ENCODE data around the gene SF3B5.

SF3B5 gene

DNA sequence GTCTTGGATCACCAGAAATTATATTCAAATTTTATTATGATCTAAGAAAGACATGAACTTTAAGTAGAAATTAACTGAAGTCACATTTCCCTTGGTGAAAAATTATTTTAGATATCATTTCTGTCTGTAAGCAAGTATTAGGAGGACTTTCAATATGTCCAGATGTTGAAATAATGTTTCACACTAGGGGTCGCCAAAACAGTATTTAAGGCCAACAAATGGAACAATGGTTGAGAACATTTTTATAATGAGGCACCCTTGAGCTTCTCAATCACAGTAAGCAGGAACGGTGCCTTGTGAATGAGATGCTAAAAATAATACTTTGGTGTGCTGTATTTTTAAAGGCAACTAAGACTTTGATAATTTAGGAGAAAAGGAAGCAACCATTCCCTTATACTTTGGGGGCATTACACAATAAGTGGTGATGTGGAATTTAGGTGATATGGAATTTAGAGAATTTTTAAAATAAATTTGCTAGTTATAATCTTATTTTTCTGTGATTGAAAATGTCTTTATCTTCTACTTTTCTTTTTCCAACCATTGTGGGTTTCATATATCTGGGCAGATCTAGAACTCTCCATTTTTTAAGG, 9.6 kb upstream of the SF3B5 start:
- Histone ChIP-seq H3K36me3 (ENCODE audit: insufficient read depth, low read length) (no peaks in the 10 kb centered on the region), H3K4me3 (ENCODE audit: low read length) (no peak overlapping the region), H3K9ac (ENCODE audit: low read depth, low read length) (no peak overlapping the region), H3K9me3 (ENCODE audit: insufficient read depth, low read depth, low read length) (no peaks in the 10 kb centered on the region), H3K4me1 (ENCODE audit: insufficient read depth, low read length) (no peaks in the 10 kb centered on the region), H3K27me3 (ENCODE audit: insufficient read depth, low read length) (no peaks in the 10 kb centered on the region), H3K27ac (ENCODE audit: low read depth, low read length) (no peak overlapping the region)
- WGBS = 17% methylated on average over 2 of the region's 2 CpGs

- Histone ChIP-seq H3K4me1 (ENCODE audit: insufficient read depth, low read length) (no peaks in the 10 kb centered on the region), H3K27me3 (ENCODE audit: insufficient read depth, low read length) (no peaks in the 10 kb centered on the region)
- WGBS = 85% methylated on average over 3 of the region's 4 CpGs
Measured at GRCh38 chr6:144104488-144104887, 9.1 kb upstream of the SF3B5 start.

GRCh38 chr6:144103026-144103563, 7.7 kb upstream of the SF3B5 start:
- Histone ChIP-seq H3K27me3 (ENCODE audit: insufficient read depth, low read length) (no peaks in the 10 kb centered on the region), H3K4me1 (ENCODE audit: insufficient read depth, low read length) (no peaks in the 10 kb centered on the region), H3K27ac (ENCODE audit: low read depth, low read length) (no peak overlapping the region), H3K4me3 (ENCODE audit: low read length) (no peak overlapping the region), H3K9me3 (ENCODE audit: insufficient read depth, low read depth, low read length) (no peaks in the 10 kb centered on the region), H3K36me3 (ENCODE audit: insufficient read depth, low read length) (no peaks in the 10 kb centered on the region), H3K9ac (ENCODE audit: low read depth, low read length) (no peak overlapping the region)
- 90% methylated on average over 3 of the region's 4 CpGs for WGBS

More at GRCh38 chr6:144104488-144104887, 9.1 kb upstream of the SF3B5 start:
- Histone ChIP-seq H3K9ac (ENCODE audit: low read depth, low read length) (no peak overlapping the region), H3K9me3 (ENCODE audit: insufficient read depth, low read depth, low read length) (no peaks in the 10 kb centered on the region), H3K27ac (ENCODE audit: low read depth, low read length) (no peak overlapping the region), H3K36me3 (ENCODE audit: insufficient read depth, low read length) (no peaks in the 10 kb centered on the region), H3K4me3 (ENCODE audit: low read length) (no peak overlapping the region)

GRCh38 chr6:144098993-144099392, 3.6 kb upstream of the SF3B5 start:
- 91% methylated on average over 3 of the region's 3 CpGs for WGBS
- no peaks in the 10 kb centered on the region for H3K9me3 ChIP-seq (ENCODE audit: insufficient read depth, low read depth, low read length)
- no peaks in the 10 kb centered on the region for H3K27me3 ChIP-seq (ENCODE audit: insufficient read depth, low read length)
- H3K27ac ChIP-seq (ENCODE audit: low read depth, low read length) = no peak overlapping the region
- no peak overlapping the region for H3K9ac ChIP-seq (ENCODE audit: low read depth, low read length)
- H3K4me1 ChIP-seq (ENCODE audit: insufficient read depth, low read length) = peaks cover 6% of the 10 kb centered on the region; the same call in 1 of the 2 replicates
- no peaks in the 10 kb centered on the region for H3K36me3 ChIP-seq (ENCODE audit: insufficient read depth, low read length)
- H3K4me3 ChIP-seq (ENCODE audit: low read length) = no peak overlapping the region

DNA sequence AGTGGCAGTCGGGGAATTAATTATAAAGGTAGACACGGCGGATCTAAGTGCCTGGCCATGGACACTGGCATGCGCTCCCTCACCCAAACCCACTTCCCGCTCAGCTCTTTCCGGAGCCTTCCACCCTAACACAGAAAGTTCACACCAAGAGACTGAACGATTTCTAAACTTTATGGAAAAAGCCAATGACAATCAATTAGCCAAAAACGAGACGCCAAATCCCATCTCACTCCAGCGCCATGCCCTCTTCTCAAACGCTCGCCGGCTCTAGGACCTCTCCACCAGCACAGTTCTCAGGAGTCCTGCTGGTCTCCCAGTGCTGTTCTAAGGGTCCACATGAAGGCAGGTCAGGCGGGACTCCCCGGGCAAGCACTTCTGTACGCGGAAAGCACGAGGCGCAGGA, 641 bp downstream of the SF3B5 start:
- 3% methylated on average over 19 of the region's 19 CpGs for WGBS
- Histone ChIP-seq H3K9ac (ENCODE audit: low read depth, low read length) (peak overlapping the region; percentile 79), H3K4me3 (ENCODE audit: low read length) (peak overlapping the region; percentile 77)

DNA sequence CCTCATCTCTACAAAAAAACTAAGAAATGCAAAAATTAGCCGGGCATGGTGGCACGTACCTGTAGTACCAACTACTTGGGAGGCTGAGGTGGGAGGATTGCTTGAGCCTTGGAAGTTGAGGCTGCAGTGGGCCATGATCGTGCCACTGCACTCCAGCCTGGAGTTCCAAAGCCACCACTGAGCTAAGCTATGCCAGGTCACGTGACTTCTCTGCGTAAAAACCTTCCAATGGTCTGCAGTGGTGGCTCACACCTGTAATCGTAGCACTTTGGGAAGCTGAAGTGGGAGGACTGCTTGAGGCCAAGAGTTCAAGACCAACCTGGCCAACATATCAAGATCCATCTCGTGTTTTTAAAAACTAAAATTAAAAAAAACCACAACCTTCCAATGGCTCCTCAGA, 1.7 kb downstream of the SF3B5 start:
- H3K27ac ChIP-seq (ENCODE audit: low read depth, low read length) = no peak overlapping the region
- 96% methylated on average over 7 of the region's 7 CpGs for WGBS
- no peak overlapping the region for H3K9ac ChIP-seq (ENCODE audit: low read depth, low read length)
- peaks cover 7% of the 10 kb centered on the region; the same call in 1 of the 2 replicates for H3K4me1 ChIP-seq (ENCODE audit: insufficient read depth, low read length)
- H3K36me3 ChIP-seq (ENCODE audit: insufficient read depth, low read length) = no peaks in the 10 kb centered on the region
- H3K9me3 ChIP-seq (ENCODE audit: insufficient read depth, low read depth, low read length) = no peaks in the 10 kb centered on the region
- H3K4me3 ChIP-seq (ENCODE audit: low read length) = peak overlapping the region; percentile 77; the same call in 1 of the 2 replicates
- H3K27me3 ChIP-seq (ENCODE audit: insufficient read depth, low read length) = no peaks in the 10 kb centered on the region

More for the DNA sequence above, 641 bp downstream of the SF3B5 start:
- H3K4me1 ChIP-seq (ENCODE audit: insufficient read depth, low read length) = peaks cover 7% of the 10 kb centered on the region; the same call in 1 of the 2 replicates
- no peaks in the 10 kb centered on the region for H3K9me3 ChIP-seq (ENCODE audit: insufficient read depth, low read depth, low read length)
- no peaks in the 10 kb centered on the region for H3K36me3 ChIP-seq (ENCODE audit: insufficient read depth, low read length)
- peak overlapping the region; percentile 76; the same call in 1 of the 2 replicates for H3K27ac ChIP-seq (ENCODE audit: low read depth, low read length)
- H3K27me3 ChIP-seq (ENCODE audit: insufficient read depth, low read length) = no peaks in the 10 kb centered on the region

DNA sequence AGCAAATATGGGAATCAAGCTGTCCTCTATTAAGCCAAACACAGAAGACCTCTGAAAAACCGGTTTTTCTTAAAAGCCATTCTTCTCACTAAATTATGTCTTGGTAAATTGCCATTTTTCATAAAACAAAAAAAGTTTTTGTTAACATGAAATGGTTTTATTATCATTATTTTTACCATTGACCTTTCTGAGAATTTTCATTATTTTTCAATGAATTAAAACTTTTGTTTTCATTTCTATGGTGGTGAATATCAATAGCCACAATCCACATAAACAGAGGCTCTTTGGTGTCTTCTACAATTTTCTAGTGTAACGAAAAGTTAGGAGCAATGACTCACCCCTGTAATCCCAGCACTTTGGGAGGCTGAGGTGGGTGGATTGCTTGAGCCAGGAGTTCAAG, 2.1 kb downstream of the SF3B5 start:
- no peaks in the 10 kb centered on the region for H3K36me3 ChIP-seq (ENCODE audit: insufficient read depth, low read length)
- no peak overlapping the region for H3K27ac ChIP-seq (ENCODE audit: low read depth, low read length)
- 82% methylated on average over 2 of the region's 2 CpGs for WGBS
- no peaks in the 10 kb centered on the region for H3K9me3 ChIP-seq (ENCODE audit: insufficient read depth, low read depth, low read length)
- 0 out of 2 replicates have a peak overlapping the region, but pooled peaks have one; percentile 77 for H3K4me3 ChIP-seq (ENCODE audit: low read length)
- peaks cover 7% of the 10 kb centered on the region; the same call in 1 of the 2 replicates for H3K4me1 ChIP-seq (ENCODE audit: insufficient read depth, low read length)
- H3K9ac ChIP-seq (ENCODE audit: low read depth, low read length) = no peak overlapping the region
- H3K27me3 ChIP-seq (ENCODE audit: insufficient read depth, low read length) = no peaks in the 10 kb centered on the region

GRCh38 chr6:144090384-144090783, 5.0 kb downstream of the SF3B5 start:
- H3K27me3 ChIP-seq (ENCODE audit: insufficient read depth, low read length) = no peaks in the 10 kb centered on the region
- WGBS = 95% methylated on average over 4 of the region's 4 CpGs
- no peak overlapping the region for H3K9ac ChIP-seq (ENCODE audit: low read depth, low read length)
- no peaks in the 10 kb centered on the region for H3K9me3 ChIP-seq (ENCODE audit: insufficient read depth, low read depth, low read length)
- H3K4me3 ChIP-seq (ENCODE audit: low read length) = no peak overlapping the region
- H3K4me1 ChIP-seq (ENCODE audit: insufficient read depth, low read length) = peaks cover 7% of the 10 kb centered on the region; the same call in 1 of the 2 replicates
- no peaks in the 10 kb centered on the region for H3K36me3 ChIP-seq (ENCODE audit: insufficient read depth, low read length)
- H3K27ac ChIP-seq (ENCODE audit: low read depth, low read length) = no peak overlapping the region

- no peaks in the 10 kb centered on the region for H3K4me1 ChIP-seq (ENCODE audit: insufficient read depth, low read length)
- H3K9me3 ChIP-seq (ENCODE audit: insufficient read depth, low read depth, low read length) = no peaks in the 10 kb centered on the region
- H3K27me3 ChIP-seq (ENCODE audit: insufficient read depth, low read length) = no peaks in the 10 kb centered on the region
- no peaks in the 10 kb centered on the region for H3K36me3 ChIP-seq (ENCODE audit: insufficient read depth, low read length)
- no peak overlapping the region for H3K27ac ChIP-seq (ENCODE audit: low read depth, low read length)
- 87% methylated on average over 13 of the region's 13 CpGs for WGBS
- H3K4me3 ChIP-seq (ENCODE audit: low read length) = no peak overlapping the region
- H3K9ac ChIP-seq (ENCODE audit: low read depth, low read length) = no peak overlapping the region
Measured at GRCh38 chr6:144087789-144088426, 7.5 kb downstream of the SF3B5 start.

DNA sequence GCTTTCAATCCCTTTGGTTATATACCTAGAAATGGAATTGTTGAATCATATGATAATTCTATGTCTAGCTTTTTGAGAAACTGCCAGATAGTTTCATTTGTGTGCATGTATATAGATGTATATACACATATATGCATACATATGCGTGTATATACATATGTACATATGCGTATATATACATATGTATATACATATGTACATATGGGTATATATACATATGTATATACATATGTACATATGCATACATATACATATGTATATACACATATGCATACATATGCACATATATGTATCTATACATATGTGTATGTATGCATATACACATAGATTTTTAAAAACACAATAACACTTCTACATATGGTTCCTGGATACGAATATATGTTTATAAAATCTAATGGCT, 8.4 kb downstream of the SF3B5 start:
- 100% methylated on average over 1 of the region's 3 CpGs for WGBS
- H3K9me3 ChIP-seq (ENCODE audit: insufficient read depth, low read depth, low read length) = no peaks in the 10 kb centered on the region
- H3K27me3 ChIP-seq (ENCODE audit: insufficient read depth, low read length) = no peaks in the 10 kb centered on the region

GRCh38 chr6:144083172-144083571, 12.2 kb downstream of the SF3B5 start:
- WGBS = 88% methylated on average over 1 of the region's 1 CpG
- no peak overlapping the region for H3K9ac ChIP-seq (ENCODE audit: low read depth, low read length)
- H3K27me3 ChIP-seq (ENCODE audit: insufficient read depth, low read length) = no peaks in the 10 kb centered on the region
- no peaks in the 10 kb centered on the region for H3K4me1 ChIP-seq (ENCODE audit: insufficient read depth, low read length)
- no peaks in the 10 kb centered on the region for H3K36me3 ChIP-seq (ENCODE audit: insufficient read depth, low read length)
- no peak overlapping the region for H3K27ac ChIP-seq (ENCODE audit: low read depth, low read length)
- no peak overlapping the region for H3K4me3 ChIP-seq (ENCODE audit: low read length)
- H3K9me3 ChIP-seq (ENCODE audit: insufficient read depth, low read depth, low read length) = no peaks in the 10 kb centered on the region

More for the DNA sequence above, 8.4 kb downstream of the SF3B5 start:
- no peaks in the 10 kb centered on the region for H3K4me1 ChIP-seq (ENCODE audit: insufficient read depth, low read length)
- H3K4me3 ChIP-seq (ENCODE audit: low read length) = no peak overlapping the region
- H3K27ac ChIP-seq (ENCODE audit: low read depth, low read length) = no peak overlapping the region
- no peaks in the 10 kb centered on the region for H3K36me3 ChIP-seq (ENCODE audit: insufficient read depth, low read length)
- H3K9ac ChIP-seq (ENCODE audit: low read depth, low read length) = no peak overlapping the region

Data from HUES64 (cell line).